ENCODE results near the gene WNT3A.

- TF ChIP-seq CTCF (IDR thresholded peaks at IDR 0.05) (no peak), POLR2A (IDR thresholded peaks at IDR 0.05) (no peak), POLR2AphosphoS5 (IDR thresholded peaks at IDR 0.05; ENCODE audit: insufficient read depth in 1 of 2, low read depth in 1 of 2) (no peak)
These were observed 6.4 kb upstream of the WNT3A start for GRCh38 chr1:228000416-228000815.

All from vagina (tissue), 2 donors.